ENCODE measurements around the gene NEDD4L. TPM values are rescaled to one million over a fixed set of nuclear protein-coding genes. Genes with fewer than 3 reads are reported as not detected.

Gene NEDD4L
- total and polyA plus RNA-seq, 2 donors (not counting 1 experiment from before 2014, with no cell fraction given) = 10.3 to 25.7 TPM

DNA sequence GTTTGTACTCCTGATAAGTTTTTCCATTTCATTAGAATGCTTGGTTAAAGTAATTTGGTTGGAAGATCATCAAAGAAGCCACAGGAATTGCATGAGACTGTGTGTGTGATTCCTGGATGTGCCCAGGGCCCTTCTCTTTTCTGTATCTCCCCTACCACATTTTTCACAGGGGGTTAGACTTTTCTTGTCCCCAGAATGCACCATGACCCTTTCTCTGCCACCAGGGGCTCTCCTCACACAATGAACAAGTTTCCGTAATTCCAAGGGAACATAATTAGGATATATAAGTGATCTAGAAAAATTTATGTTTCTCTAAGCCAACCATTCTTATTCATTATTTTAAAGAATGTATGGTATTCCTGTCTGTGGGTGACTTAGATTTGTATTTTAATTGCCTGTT, 291.8 kb downstream of the NEDD4L start:
- H3K27ac Mint-ChIP-seq = no peak overlapping the region
- ChIA-PET POLR2A (no interaction called here), CTCF (no interaction called here)
- H3K4me1 ChIP-seq (ENCODE audit: control insufficient read depth in 2 of 2, insufficient read depth in 2 of 2, low read length in 2 of 2) = no peaks in the 10 kb centered on the region
- no peak for TF ChIP-seq CTCF (IDR thresholded peaks at IDR 0.05)
- no peak for TF ChIP-seq EZH2 (IDR thresholded peaks at IDR 0.05; ENCODE audit: borderline replicate concordance, insufficient read depth, low read depth, low read length, poor library complexity, severe bottlenecking)
- no peaks in the 10 kb centered on the region for H4K20me1 ChIP-seq (ENCODE audit: control insufficient read depth, insufficient read depth, low read length, poor library complexity, severe bottlenecking)
- ATAC-seq (ENCODE audit: low read depth) (no peak), DNase-seq (no peak)
- no peak overlapping the region for H3K4me3 ChIP-seq (ENCODE audit: control extremely low read depth in 1 of 5, extremely low read depth in 1 of 5, insufficient read depth in 1 of 5, low read depth in 2 of 5, low read length in 4 of 5)
- H3K4me1 Mint-ChIP-seq = no peaks in the 10 kb centered on the region
- no peak overlapping the region for H3K9ac ChIP-seq (ENCODE audit: low read length)
- no peaks in the 10 kb centered on the region for H3K27me3 Mint-ChIP-seq
- WGBS (ENCODE audit: insufficient coverage) = no CpG with 5 or more reads among the region's 1 CpG
- no peaks in the 10 kb centered on the region for H3K27me3 ChIP-seq (replicated peaks in 1 of 4; ENCODE audit: control extremely low read depth in 1 of 4, control insufficient read depth in 3 of 4, insufficient read depth in 4 of 4, low read length in 3 of 4)
- H3K9me3 Mint-ChIP-seq (ENCODE audit: insufficient read depth) = no peaks in the 10 kb centered on the region
- H3K4me3 Mint-ChIP-seq = no peak overlapping the region
- no peak overlapping the region for H2AFZ ChIP-seq (ENCODE audit: insufficient read depth, low read depth, low read length, poor library complexity, severe bottlenecking)
- no peaks in the 10 kb centered on the region for H3K36me3 ChIP-seq (replicated peaks in 1 of 2; ENCODE audit: control extremely low read depth in 1 of 2, control insufficient read depth in 1 of 2, extremely low read depth in 1 of 2, insufficient read depth in 2 of 2, low read length in 1 of 2)
- H3K4me2 ChIP-seq (replicated peaks; ENCODE audit: low read depth, low read length, poor library complexity, severe bottlenecking) = no peak overlapping the region
- intact Hi-C loops (cut with micrococcal nuclease) = no loop called here
- H3K9me3 ChIP-seq (ENCODE audit: control extremely low read depth in 1 of 3, control insufficient read depth in 2 of 3, insufficient read depth in 1 of 3, low read length in 2 of 3) = no peaks in the 10 kb centered on the region
- no peaks in the 10 kb centered on the region for H3K79me2 ChIP-seq (ENCODE audit: control insufficient read depth, insufficient read depth, low read length)
- H3K27ac ChIP-seq (ENCODE audit: low read length in 2 of 2) = no peak overlapping the region

DNA sequence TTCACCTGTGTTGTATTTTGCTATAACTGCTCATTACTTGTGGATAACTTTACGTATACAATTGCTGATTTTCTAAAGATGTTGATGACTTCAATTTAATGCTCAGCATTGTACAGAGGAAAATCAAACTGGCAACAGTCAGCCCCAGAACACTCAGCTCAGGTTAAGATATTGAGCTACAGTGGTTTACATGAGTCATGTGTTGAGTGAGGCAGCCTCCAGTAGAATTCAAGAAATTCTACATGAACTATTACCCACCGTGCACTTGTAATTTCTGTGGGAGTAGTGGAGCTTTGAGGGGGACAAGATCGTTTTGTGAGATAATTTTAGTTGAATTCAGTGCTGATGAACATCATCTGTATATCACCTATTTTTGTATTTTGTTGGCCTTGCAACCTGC, 292.6 kb downstream of the NEDD4L start:
- no peaks in the 10 kb centered on the region for H3K79me2 ChIP-seq (ENCODE audit: control insufficient read depth, insufficient read depth, low read length)
- no peak overlapping the region for H3K27ac ChIP-seq (ENCODE audit: low read length in 2 of 2)
- no peak overlapping the region for H3K9ac ChIP-seq (ENCODE audit: low read length)
- no peaks in the 10 kb centered on the region for H3K4me1 ChIP-seq (ENCODE audit: control insufficient read depth in 2 of 2, insufficient read depth in 2 of 2, low read length in 2 of 2)
- H3K4me3 ChIP-seq (ENCODE audit: control extremely low read depth in 1 of 5, extremely low read depth in 1 of 5, insufficient read depth in 1 of 5, low read depth in 2 of 5, low read length in 4 of 5) = no peak overlapping the region
- H4K20me1 ChIP-seq (ENCODE audit: control insufficient read depth, insufficient read depth, low read length, poor library complexity, severe bottlenecking) = no peaks in the 10 kb centered on the region
- ATAC-seq (ENCODE audit: low read depth) (no peak), DNase-seq (no peak)
- H3K27me3 ChIP-seq (replicated peaks in 1 of 4; ENCODE audit: control extremely low read depth in 1 of 4, control insufficient read depth in 3 of 4, insufficient read depth in 4 of 4, low read length in 3 of 4) = no peaks in the 10 kb centered on the region
- CTCF ChIA-PET = interaction anchor here (0.6 kb wide), 1 partner anchor 9 kb away, joined by 3 read pairs; no protein-coding TSS in a partner anchor
- no CpG with 5 or more reads among the region's 3 CpGs for WGBS (ENCODE audit: insufficient coverage)
- Mint-ChIP-seq H3K9me3 (ENCODE audit: insufficient read depth) (no peaks in the 10 kb centered on the region), H3K4me1 (no peaks in the 10 kb centered on the region), H3K27ac (no peak overlapping the region), H3K4me3 (no peak overlapping the region), H3K27me3 (no peaks in the 10 kb centered on the region)
- H3K9me3 ChIP-seq (ENCODE audit: control extremely low read depth in 1 of 3, control insufficient read depth in 2 of 3, insufficient read depth in 1 of 3, low read length in 2 of 3) = no peaks in the 10 kb centered on the region
- intact Hi-C loops (cut with micrococcal nuclease) = no loop called here
- no peak overlapping the region for H3K4me2 ChIP-seq (replicated peaks; ENCODE audit: low read depth, low read length, poor library complexity, severe bottlenecking)
- H2AFZ ChIP-seq (ENCODE audit: insufficient read depth, low read depth, low read length, poor library complexity, severe bottlenecking) = no peak overlapping the region
- TF ChIP-seq CTCF (IDR thresholded peaks at IDR 0.05) = no peak
- TF ChIP-seq EZH2 (IDR thresholded peaks at IDR 0.05; ENCODE audit: borderline replicate concordance, insufficient read depth, low read depth, low read length, poor library complexity, severe bottlenecking) = no peak
- POLR2A ChIA-PET = no interaction called here
- H3K36me3 ChIP-seq (replicated peaks in 1 of 2; ENCODE audit: control extremely low read depth in 1 of 2, control insufficient read depth in 1 of 2, extremely low read depth in 1 of 2, insufficient read depth in 2 of 2, low read length in 1 of 2) = no peaks in the 10 kb centered on the region

Data from B cell (primary cell).